GM21390 (cell line): ENCODE results near the gene RAB40C.
"Not testable (repeated sequence)": the region's sequence is repeated elsewhere in the genome, so short reads cannot be mapped to it uniquely, and the experiment has no call there.

Source experiments
- ATAC-seq: cut with Tn5 transposase; IDR thresholded peaks from one replicate; pipeline ENCODE4 v1.9.1; 2021; ENCODE audit not compliant: unreplicated experiment

RAB40C gene

GRCh38 chr16:588889-589657 is 793 bp upstream of the RAB40C start:
- ATAC-seq, result peak; percentile 67

- ATAC-seq, result no peak
Measured at GRCh38 chr16:590188-590814, 435 bp downstream of the RAB40C start.

- no peak for ATAC-seq
Measured at GRCh38 chr16:590815-591200, 942 bp downstream of the RAB40C start.

- ATAC-seq, result no peak
Measured at GRCh38 chr16:591231-591630, 1.4 kb downstream of the RAB40C start.

GRCh38 chr16:591892-592517 is 2.1 kb downstream of the RAB40C start:
- no peak for ATAC-seq

- no peak for ATAC-seq
Measured at GRCh38 chr16:592518-593306, 2.8 kb downstream of the RAB40C start.

- ATAC-seq, result no peak
Measured at GRCh38 chr16:593406-593805, 3.5 kb downstream of the RAB40C start.

- ATAC-seq, result no peak
Measured at GRCh38 chr16:593807-594206, 3.9 kb downstream of the RAB40C start.

GRCh38 chr16:595094-595528 is 5.2 kb downstream of the RAB40C start:
- ATAC-seq, result no peak

- no peak for ATAC-seq
Measured at GRCh38 chr16:595942-596735, 6.3 kb downstream of the RAB40C start.

- no peak for ATAC-seq
Measured at GRCh38 chr16:596736-597060, 6.8 kb downstream of the RAB40C start.

- not testable (repeated sequence) for ATAC-seq
Measured at GRCh38 chr16:597655-598054, 7.8 kb downstream of the RAB40C start.

GRCh38 chr16:598823-599739 is 9.2 kb downstream of the RAB40C start:
- no peak for ATAC-seq

- no peak for ATAC-seq
Measured at GRCh38 chr16:600781-601180, 10.9 kb downstream of the RAB40C start.

- ATAC-seq, result no peak
Measured at GRCh38 chr16:603933-604332, 14.1 kb downstream of the RAB40C start.

GRCh38 chr16:606656-607307 is 16.9 kb downstream of the RAB40C start:
- no peak for ATAC-seq

GRCh38 chr16:608019-608418 is 18.2 kb downstream of the RAB40C start:
- ATAC-seq, result no peak

- no peak for ATAC-seq
Measured at GRCh38 chr16:609316-609715, 19.4 kb downstream of the RAB40C start.

GRCh38 chr16:609984-610383 is 20.1 kb downstream of the RAB40C start:
- ATAC-seq, result no peak
